K562 (cell line): Measurements from ENCODE around the gene PRR11. TPM values are rescaled to one million over a fixed set of nuclear protein-coding genes. Genes with fewer than 3 reads are reported as not detected.

Source experiments
- ATAC-seq: fragments of 200-7000 bp; cut with Tn5 transposase; 3 replicates; pipeline ENCODE4 v1.9.1; 2020; ENCODE audit warnings: moderate library complexity
- BruUV-seq: library from RNA; stranded (reverse); fragments of 400-500 nt; replicated peaks from 2 replicates; lab custom pipeline; 2021; lab: Mats Ljungman, UMichigan
- CTCF ChIA-PET: fragments of 300-600 bp; formaldehyde crosslinking; extraction: SDS; loops from one replicate; lab custom pipeline; 2021; ENCODE audit warnings: low intra/inter-chr PET ratio; lab: Yijun Ruan, JAX
- POLR2A ChIA-PET: fragments of 300-600, 350-650 bp; sonication (Branson Sonifier 250); formaldehyde crosslinking; extraction: SDS; loops from one replicate; lab custom pipeline; 2021; ENCODE audit warnings: antibody characterized with exemption, inconsistent platforms; lab: Yijun Ruan, JAX
- DNase-seq, 4 experiments: peaks; one replicate each; pipeline versions ENCODE4 v3.0.0 to v3.0.0-alpha.2; 2011 to 2018; ENCODE audit warnings: low spot score in 3 of 4, mixed read lengths in 3 of 4; ENCODE audit errors: extremely low read depth in 1 of 4
- FAIRE-seq: peaks from 2 replicates; lab custom pipeline; 2011; peaks lifted over from hg19 to GRCh38; lab: Jason Lieb, UNC
- H2AFZ ChIP-seq: 2 replicates; pipeline ENCODE4 v1.6.0; 2011; ENCODE audit warnings: low read depth, low read length, control low read depth, inconsistent platforms
- H3K27ac ChIP-seq: fragments of 200-600 bp; 3 replicates; pipeline ENCODE4 v1.8.0; 2011; ENCODE audit warnings: low read depth, mild to moderate bottlenecking, control low read depth, inconsistent platforms, low read length, moderate library complexity, mixed read lengths; ENCODE audit errors: extremely low read depth
- H3K27me3 ChIP-seq, 2 experiments: fragments of 300-600 bp in 1 of 2; 2 replicates in 1 of 2; 3 replicates in 1 of 2; pipeline versions ENCODE4 v1.6.0 to v1.8.0; 2011; ENCODE audit warnings: inconsistent platforms in 2 of 2, low read length in 2 of 2, mild to moderate bottlenecking in 1 of 2, mixed read lengths in 1 of 2, moderate library complexity in 1 of 2; ENCODE audit not compliant: control insufficient read depth in 2 of 2, insufficient read depth in 2 of 2
- H3K36me3 ChIP-seq: fragments of 300-600 bp; 3 replicates; pipeline ENCODE4 v1.8.0; 2011; ENCODE audit warnings: mild to moderate bottlenecking, low read length, inconsistent platforms; ENCODE audit not compliant: control insufficient read depth, insufficient read depth
- H3K4me1 ChIP-seq, 2 experiments: fragments of 200-600 bp in 1 of 2; replicated peaks in 1 of 2; 2 replicates in 1 of 2; 3 replicates in 1 of 2; pipeline versions ENCODE4 v1.5.1 to v1.8.0; 2011; ENCODE audit warnings: inconsistent platforms in 2 of 2, low read length in 2 of 2, mild to moderate bottlenecking in 1 of 2, mixed read lengths in 1 of 2, moderate library complexity in 1 of 2; ENCODE audit not compliant: control insufficient read depth in 2 of 2, insufficient read depth in 2 of 2
- H3K4me2 ChIP-seq: 2 replicates; pipeline ENCODE4 v1.6.1; 2011; ENCODE audit warnings: low read length, control low read depth, inconsistent platforms, mixed read lengths; ENCODE audit not compliant: insufficient read depth
- H3K4me3 ChIP-seq: fragments of 200-600 bp; sonication (generic), shearing (Covaris generic); 2 replicates; pipeline ENCODE4 v1.5.1; 2016; ENCODE audit warnings: control low read depth, inconsistent platforms
- H3K79me2 ChIP-seq: fragments of 200-600 bp; 3 replicates; pipeline ENCODE4 v1.8.0; 2011; ENCODE audit warnings: low read length, inconsistent platforms; ENCODE audit not compliant: control insufficient read depth, insufficient read depth
- H3K9ac ChIP-seq, 2 experiments: 2 replicates each; pipeline versions ENCODE4 v1.6.0 to v1.6.1; 2011; ENCODE audit warnings: low read depth in 2 of 2, low read length in 2 of 2, control low read depth in 1 of 2, inconsistent platforms in 1 of 2, mild to moderate bottlenecking in 1 of 2, mixed read lengths in 1 of 2; ENCODE audit not compliant: insufficient read depth in 1 of 2
- H3K9me1 ChIP-seq: one replicate; pipeline ENCODE4 v1.6.0; 2011; ENCODE audit warnings: inconsistent platforms, mild to moderate bottlenecking, low read length, moderate library complexity; ENCODE audit not compliant: control insufficient read depth, insufficient read depth
- H3K9me3 ChIP-seq: replicated peaks from 2 replicates; pipeline ENCODE4 v1.5.1; 2011; ENCODE audit warnings: low read depth, low read length, inconsistent platforms; ENCODE audit not compliant: control insufficient read depth, insufficient read depth
- H4K20me1 ChIP-seq: replicated peaks from 2 replicates; pipeline ENCODE4 v1.6.1; 2011; ENCODE audit warnings: low read length, inconsistent platforms, mixed read lengths; ENCODE audit not compliant: control insufficient read depth, insufficient read depth
- DPF2 ChIP-seq: fragments of 450-650 bp; IDR thresholded peaks from 2 replicates; pipeline ENCODE4 v1.6.1; 2016
- GATA2 ChIP-seq: sonication (generic); formaldehyde crosslinking; IDR thresholded peaks from 2 replicates; pipeline ENCODE4 v1.4.0; 2020; ENCODE audit warnings: mild to moderate bottlenecking, missing genetic modification reagents
- HNRNPL ChIP-seq: fragments of 200-400 bp; formaldehyde crosslinking; IDR thresholded peaks from 2 replicates; pipeline ENCODE4 v1.6.1; 2017; ENCODE audit warnings: low read depth, mild to moderate bottlenecking, low read length
- MAZ ChIP-seq, 2 experiments: fragments of 450-650 bp in 1 of 2; sonication (generic) in 1 of 2; formaldehyde crosslinking; IDR thresholded peaks in 1 of 2; conservative IDR thresholded peaks in 1 of 2; 2 replicates each; pipeline versions ENCODE4 v1.4.0 to v1.5.0; 2020; ENCODE audit warnings: mild to moderate bottlenecking in 1 of 2, missing genetic modification reagents in 1 of 2
- MEF2D ChIP-seq: conservative IDR thresholded peaks from 2 replicates; pipeline ENCODE4 v1.6.1; 2016; ENCODE audit warnings: low read depth, missing genetic modification characterization, missing compliant biosample characterization
- MTA3 ChIP-seq: fragments of 450-650 bp; formaldehyde crosslinking; IDR thresholded peaks from 2 replicates; pipeline ENCODE4 v1.6.1; 2017; ENCODE audit warnings: mild to moderate bottlenecking, borderline replicate concordance
- MYNN ChIP-seq, 2 experiments: sonication (generic); formaldehyde crosslinking in 1 of 2; IDR thresholded peaks; 2 replicates each; pipeline versions ENCODE4 v1.5.0 to v1.6.1; 2016 to 2020; ENCODE audit warnings: antibody characterized with exemption in 1 of 2, missing genetic modification reagents in 1 of 2
- NFE2 ChIP-seq: IDR thresholded peaks from 2 replicates; pipeline ENCODE4 v1.6.1; 2014; ENCODE audit warnings: antibody characterized with exemption, low read depth
- NFIC ChIP-seq: fragments of 450-650 bp; IDR thresholded peaks from 2 replicates; pipeline ENCODE4 v1.6.1; 2017; ENCODE audit warnings: mild to moderate bottlenecking, inconsistent platforms
- TCF7 ChIP-seq: sonication (generic); IDR thresholded peaks from 2 replicates; pipeline ENCODE4 v1.6.1; 2016; ENCODE audit warnings: antibody characterized with exemption, borderline replicate concordance
- ZNF311 ChIP-seq: fragments of 250-450 bp; sonication (Bioruptor Pico); IDR thresholded peaks from 2 replicates; pipeline ENCODE4 v1.4.0; 2020; ENCODE audit warnings: mild to moderate bottlenecking, moderate library complexity
- ZNF316 ChIP-seq: fragments of 450-650 bp; IDR thresholded peaks from 2 replicates; pipeline ENCODE4 v1.6.1; 2016
- WGBS: fragments of 100-300 bp; shearing (Covaris generic); methylation state at CpG from one replicate; pipeline ENCODE4 v1.1.6; 2016; ENCODE audit warnings: low coverage, mixed read lengths; ENCODE audit not compliant: insufficient coverage; ENCODE audit errors: missing lambda C conversion rate; 5-methylcytosine and 5-hydroxymethylcytosine counted together
- in situ Hi-C: fragments of 300-500 bp; cut with MboI; formaldehyde crosslinking; loops from 4 replicates; pipeline ENCODE4 v1.15.0; 2018; ENCODE audit warnings: inconsistent platforms, mixed read lengths
- intact Hi-C: fragments of 100-400 bp; cut with micrococcal nuclease; formaldehyde crosslinking; loops from 2 replicates; pipeline ENCODE4 v1.14.2; 2022
- polyA plus RNA-seq, 8 experiments: library from polyadenylated mRNA; depleted of rRNA in 4 of 8; stranded (reverse) in 5 of 8; unstranded in 3 of 8; fragments of >200 nt; fragmentation: Nextera tagmentation in 2 of 8; fragmentation: Illumina TruSeq in 1 of 8; extraction: Ambion mirVana in 2 of 8; extraction: Trizol in 1 of 8; gene quantifications; 2 replicates each; pipeline versions ENCODE4 v1.2.1 to v1.2.3, GENCODE V29; 2011 to 2014; ENCODE audit warnings: inconsistent platforms in 1 of 8, missing spikeins in 1 of 8
- total RNA-seq, 7 experiments: library from RNA; depleted of rRNA in 6 of 7; stranded (reverse); fragments of >200 nt in 6 of 7; fragmentation: Illumina TruSeq in 2 of 7; extraction: Trizol in 2 of 7; gene quantifications; 2 replicates each; pipeline versions ENCODE4 v1.2.1 to v1.2.3, GENCODE V29; 2011 to 2021; ENCODE audit warnings: low replicate concordance in 1 of 7
- TF ChIP-seq, protein P1 (sequence below), 2 experiments: fragments of 450-650 bp in 1 of 2; IDR thresholded peaks; 2 replicates each; pipeline ENCODE4 v1.6.1; 2011 to 2017; ENCODE audit warnings: low read depth in 2 of 2, antibody characterized with exemption in 1 of 2, borderline replicate concordance in 1 of 2, low read length in 1 of 2, mild to moderate bottlenecking in 1 of 2, mixed read lengths in 1 of 2; ENCODE audit not compliant: control insufficient read depth in 1 of 2

PRR11 gene
- total and polyA plus RNA-seq, 9 of the 15 experiments (the other 6 are each of a cell fraction or from before 2014, with no cell fraction given) = 13.3 to 75.2 (median 46.4) TPM

DNA sequence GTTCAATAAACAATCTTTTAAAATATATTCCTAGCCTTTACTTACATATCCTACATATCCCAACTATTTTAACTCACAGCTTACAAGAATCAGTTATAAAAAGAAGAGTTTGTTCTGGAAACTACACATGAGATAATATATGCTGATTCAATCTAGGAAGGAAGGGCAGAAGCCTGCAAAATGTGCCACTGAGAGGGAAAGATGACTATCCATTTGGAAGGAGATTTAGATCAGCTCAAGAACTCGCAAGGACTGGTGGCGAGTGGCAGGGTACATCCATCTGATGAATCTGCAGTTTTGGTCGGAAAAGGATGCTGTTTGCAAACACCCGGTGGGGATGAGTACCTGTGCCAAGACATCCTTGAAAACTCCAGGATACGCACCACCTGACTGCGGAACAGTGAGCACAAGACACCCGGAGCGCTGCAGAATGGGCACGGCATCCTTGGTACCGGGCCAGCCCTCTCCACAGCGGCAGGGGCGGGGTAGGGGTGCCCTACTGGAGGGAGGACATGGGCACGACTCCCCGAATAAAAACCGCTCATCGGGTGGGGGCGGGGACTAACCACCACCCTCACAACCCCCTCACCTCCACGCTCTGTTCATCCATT lies 49.6 kb upstream of the PRR11 start:
- H4K20me1 ChIP-seq = no peaks in the 10 kb centered on the region
- ATAC-seq (no peak; the same call in 2 of the 3 replicates), DNase-seq (peak in 1 of 4 experiments; percentile 45), FAIRE-seq (no peak)
- POLR2A ChIA-PET = interaction anchor here (0.6 to 2.4 kb wide), 7 partner anchors 11 to 513 kb away, joined by 3 to 18 read pairs (median 7); partner anchors contain the start of genes PRR11 and SKA2
- no peaks in the 10 kb centered on the region for H3K9me1 ChIP-seq
- BruUV-seq = TSS peak; percentile 41
- peak overlapping the region; percentile 81 to 95 for H3K9ac ChIP-seq
- CTCF ChIA-PET = no interaction called here
- in situ Hi-C loops (no loop called here), intact Hi-C loops (loop anchor here (2.0 kb wide), 1 partner anchor 49 kb away; the partner anchor contains the start of genes PRR11 and SKA2)
- peak overlapping the region; percentile 86 for H3K4me3 ChIP-seq
- no peaks in the 10 kb centered on the region for H3K9me3 ChIP-seq
- peak overlapping the region; percentile 95 for H3K4me2 ChIP-seq
- H2AFZ ChIP-seq = peak overlapping the region; percentile 85
- peaks cover 44% of the 10 kb centered on the region for H3K79me2 ChIP-seq
- H3K4me1 ChIP-seq = peaks cover 9 to 17% of the 10 kb centered on the region in 2 experiments; a peak in 4 of 5 replicates
- under 1% methylated on average over 15 of the region's 18 CpGs for WGBS
- peak overlapping the region; percentile 87 for H3K27ac ChIP-seq
- peaks cover 29% of the 10 kb centered on the region for H3K36me3 ChIP-seq
- H3K27me3 ChIP-seq = no peaks in the 10 kb centered on the region
- TF ChIP-seq, protein P1, sequence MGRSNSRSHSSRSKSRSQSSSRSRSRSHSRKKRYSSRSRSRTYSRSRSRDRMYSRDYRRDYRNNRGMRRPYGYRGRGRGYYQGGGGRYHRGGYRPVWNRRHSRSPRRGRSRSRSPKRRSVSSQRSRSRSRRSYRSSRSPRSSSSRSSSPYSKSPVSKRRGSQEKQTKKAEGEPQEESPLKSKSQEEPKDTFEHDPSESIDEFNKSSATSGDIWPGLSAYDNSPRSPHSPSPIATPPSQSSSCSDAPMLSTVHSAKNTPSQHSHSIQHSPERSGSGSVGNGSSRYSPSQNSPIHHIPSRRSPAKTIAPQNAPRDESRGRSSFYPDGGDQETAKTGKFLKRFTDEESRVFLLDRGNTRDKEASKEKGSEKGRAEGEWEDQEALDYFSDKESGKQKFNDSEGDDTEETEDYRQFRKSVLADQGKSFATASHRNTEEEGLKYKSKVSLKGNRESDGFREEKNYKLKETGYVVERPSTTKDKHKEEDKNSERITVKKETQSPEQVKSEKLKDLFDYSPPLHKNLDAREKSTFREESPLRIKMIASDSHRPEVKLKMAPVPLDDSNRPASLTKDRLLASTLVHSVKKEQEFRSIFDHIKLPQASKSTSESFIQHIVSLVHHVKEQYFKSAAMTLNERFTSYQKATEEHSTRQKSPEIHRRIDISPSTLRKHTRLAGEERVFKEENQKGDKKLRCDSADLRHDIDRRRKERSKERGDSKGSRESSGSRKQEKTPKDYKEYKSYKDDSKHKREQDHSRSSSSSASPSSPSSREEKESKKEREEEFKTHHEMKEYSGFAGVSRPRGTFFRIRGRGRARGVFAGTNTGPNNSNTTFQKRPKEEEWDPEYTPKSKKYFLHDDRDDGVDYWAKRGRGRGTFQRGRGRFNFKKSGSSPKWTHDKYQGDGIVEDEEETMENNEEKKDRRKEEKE (IDR thresholded peaks at IDR 0.05; ENCODE audit: borderline replicate concordance in 1 of 2, control insufficient read depth in 1 of 2, low read depth in 2 of 2, low read length in 1 of 2) = peak in 1 of 2 experiments; percentile 53; a peak in 1 of 4 replicates
- TF ChIP-seq DPF2 (0 out of 2 replicates have a peak, but pooled peaks have one; percentile 42), MTA3 (0 out of 2 replicates have a peak, but pooled peaks have one; percentile 45), TCF7 (no peak), HNRNPL (0 out of 2 replicates have a peak, but pooled peaks have one; percentile 41), NFE2 (peak; percentile 54; the same call in 1 of the 2 replicates), MAZ (CRISPR knock-in tag; conservative IDR thresholded peaks at IDR 0.05 in 1 of 2, IDR thresholded peaks at IDR 0.05 in 1 of 2) (no peak), NFIC (peak; percentile 33; the same call in 1 of the 2 replicates), GATA2 (0 out of 2 replicates have a peak, but pooled peaks have one; percentile 39), ZNF311 (CRISPR knock-in tag) (no peak), MEF2D (tag) (0 out of 2 replicates have a peak, but pooled peaks have one; percentile 35), MYNN (IDR thresholded peaks at IDR 0.05) (0 out of 2 replicates have a peak, but pooled peaks have one; percentile 14), MYNN (CRISPR knock-in tag; IDR thresholded peaks at IDR 0.05) (no peak), ZNF316 (peak; percentile 73)
